GM10248 (cell line): ENCODE measurements around the gene ETV7.

Experiments used
- CTCF ChIA-PET: fragments of 300-600 bp; sonication (Branson Sonifier 250); formaldehyde crosslinking; extraction: SDS; loops from one replicate; lab custom pipeline; 2021; ENCODE audit warnings: antibody characterized with exemption; lab: Yijun Ruan, JAX
- POLR2A ChIA-PET: fragments of 350-650 bp; sonication (Branson Sonifier 250); formaldehyde crosslinking; extraction: SDS; loops from one replicate; lab custom pipeline; 2020; ENCODE audit warnings: antibody characterized with exemption; lab: Yijun Ruan, JAX
- DNase-seq: peaks from one replicate; pipeline ENCODE4 v3.0.0; 2012; ENCODE audit errors: extremely low spot score
- CTCF ChIP-seq: IDR thresholded peaks from 2 replicates; pipeline ENCODE4 v1.5.1; 2012; ENCODE audit warnings: mild to moderate bottlenecking, low read depth; ENCODE audit errors: extremely low read depth, missing control alignments, control extremely low read depth

Gene ETV7

GRCh38 chr6:36386495-36387439 is 702 bp downstream of the ETV7 start:
- TF ChIP-seq CTCF = no peak
- peak; percentile 49 for DNase-seq
- POLR2A ChIA-PET = no interaction called here
- CTCF ChIA-PET = interaction anchor here (0.8 to 1.4 kb wide), 3 partner anchors 8 to 27 kb away, joined by 3 read pairs; no protein-coding TSS in a partner anchor

GRCh38 chr6:36384095-36384494 is 3.4 kb downstream of the ETV7 start:
- no peak for DNase-seq
- ChIA-PET CTCF (interaction anchor here (1.0 to 1.6 kb wide), 2 partner anchors 10 to 82 kb away, joined by 3 to 5 read pairs; no protein-coding TSS in a partner anchor), POLR2A (no interaction called here)
- TF ChIP-seq CTCF = no peak

- ChIA-PET POLR2A (no interaction called here), CTCF (interaction anchor here (1.2 to 1.6 kb wide), 2 partner anchors 43 to 81 kb away, joined by 5 to 6 read pairs; no protein-coding TSS in a partner anchor)
- DNase-seq = no peak
- TF ChIP-seq CTCF = no peak
Measured at GRCh38 chr6:36383606-36384005, 3.9 kb downstream of the ETV7 start.

GRCh38 chr6:36382976-36383375 is 4.5 kb downstream of the ETV7 start:
- DNase-seq = no peak
- POLR2A ChIA-PET = no interaction called here
- CTCF ChIA-PET = interaction anchor here (1.1 to 4.6 kb wide), 5 partner anchors 12 to 81 kb away, joined by 3 to 29 read pairs (median 5); no protein-coding TSS in a partner anchor
- TF ChIP-seq CTCF = no peak

GRCh38 chr6:36381502-36382389 is 5.7 kb downstream of the ETV7 start:
- CTCF ChIA-PET = interaction anchor here (1.1 to 4.6 kb wide), 8 partner anchors 10 to 287 kb away, joined by 3 to 29 read pairs (median 5); no protein-coding TSS in a partner anchor
- POLR2A ChIA-PET = no interaction called here
- DNase-seq = no peak
- no peak for TF ChIP-seq CTCF

- no peak for TF ChIP-seq CTCF
- POLR2A ChIA-PET = no interaction called here
- CTCF ChIA-PET = interaction anchor here (1.0 to 4.6 kb wide), 7 partner anchors 8 to 353 kb away, joined by 3 to 29 read pairs (median 4); partner anchors contain the start of gene MAPK14
- DNase-seq = no peak
Measured at GRCh38 chr6:36380166-36380565, 7.3 kb downstream of the ETV7 start.
